MG63 (cell line): ENCODE measurements around the gene ISG20L2. TPM values are rescaled to one million over a fixed set of nuclear protein-coding genes. Genes with fewer than 3 reads are reported as not detected.
"Not testable (repeated sequence)": the region's sequence is repeated elsewhere in the genome, so short reads cannot be mapped to it uniquely, and the experiment has no call there.

Experiments used
- DNase-seq: peaks from one replicate; pipeline ENCODE4 v3.0.0-alpha.2; 2020
- H3K27me3 ChIP-seq: fragments of 250-450 bp; sonication (Bioruptor Pico); 2 replicates; pipeline ENCODE4 v1.5.1; 2020; ENCODE audit warnings: mild to moderate bottlenecking, moderate library complexity
- H3K36me3 ChIP-seq: fragments of 250-450 bp; sonication (Bioruptor Pico); 2 replicates; pipeline ENCODE4 v1.5.1; 2020; ENCODE audit warnings: mild to moderate bottlenecking, moderate library complexity
- H3K4me3 ChIP-seq: fragments of 250-450 bp; sonication (Bioruptor Pico); 2 replicates; pipeline ENCODE4 v1.5.1; 2020; ENCODE audit warnings: mild to moderate bottlenecking, moderate library complexity
- H3K9me3 ChIP-seq: fragments of 250-450 bp; sonication (Bioruptor Pico); 2 replicates; pipeline ENCODE4 v1.5.1; 2020; ENCODE audit warnings: mild to moderate bottlenecking, moderate library complexity
- total RNA-seq: library from RNA; depleted of rRNA; stranded (reverse); fragments of >200 nt; shearing (Covaris generic); gene quantifications from 2 replicates; pipeline ENCODE4 v1.2.3, GENCODE V29; 2014; ENCODE audit warnings: low replicate concordance

ISG20L2 gene
- total RNA-seq, 1 experiment from 2014 or later = 15.6 TPM

GRCh38 chr1:156760092-156760795 is 31.7 kb upstream of the ISG20L2 start:
- Histone ChIP-seq H3K9me3 (no peaks in the 10 kb centered on the region), H3K27me3 (no peaks in the 10 kb centered on the region), H3K36me3 (no peaks in the 10 kb centered on the region), H3K4me3 (no peak overlapping the region)
- DNase-seq = no peak

- H3K9me3 ChIP-seq = not testable (repeated sequence)
Observed at GRCh38 chr1:156757572-156758253, 29.1 kb upstream of the ISG20L2 start.

GRCh38 chr1:156756355-156756754 is 27.8 kb upstream of the ISG20L2 start:
- no peaks in the 10 kb centered on the region for H3K9me3 ChIP-seq
- DNase-seq = no peak
- no peaks in the 10 kb centered on the region for H3K36me3 ChIP-seq

More at GRCh38 chr1:156757572-156758253, 29.1 kb upstream of the ISG20L2 start:
- not testable (repeated sequence) for H3K4me3 ChIP-seq, H3K36me3 ChIP-seq, H3K27me3 ChIP-seq, DNase-seq

GRCh38 chr1:156755527-156755950 is 27.0 kb upstream of the ISG20L2 start:
- peaks cover 5% of the 10 kb centered on the region for H3K36me3 ChIP-seq
- no peaks in the 10 kb centered on the region for H3K27me3 ChIP-seq
- no peaks in the 10 kb centered on the region for H3K9me3 ChIP-seq
- H3K4me3 ChIP-seq = no peak overlapping the region
- no peak for DNase-seq

More at GRCh38 chr1:156756355-156756754, 27.8 kb upstream of the ISG20L2 start:
- no peak overlapping the region for H3K4me3 ChIP-seq
- no peaks in the 10 kb centered on the region for H3K27me3 ChIP-seq

- Histone ChIP-seq H3K4me3 (no peak overlapping the region), H3K36me3 (peaks cover 18% of the 10 kb centered on the region), H3K27me3 (no peaks in the 10 kb centered on the region), H3K9me3 (no peaks in the 10 kb centered on the region)
- no peak for DNase-seq
Observed at GRCh38 chr1:156754219-156754618, 25.7 kb upstream of the ISG20L2 start.

GRCh38 chr1:156752843-156753482 is 24.4 kb upstream of the ISG20L2 start:
- H3K36me3 ChIP-seq = peaks cover 31% of the 10 kb centered on the region
- H3K27me3 ChIP-seq = no peaks in the 10 kb centered on the region
- DNase-seq = no peak
- H3K4me3 ChIP-seq = peak overlapping the region; percentile 89
- H3K9me3 ChIP-seq = no peaks in the 10 kb centered on the region

GRCh38 chr1:156751757-156752481 is 23.4 kb upstream of the ISG20L2 start:
- Histone ChIP-seq H3K9me3 (no peaks in the 10 kb centered on the region), H3K4me3 (peak overlapping the region; percentile 89), H3K36me3 (peaks cover 39% of the 10 kb centered on the region), H3K27me3 (no peaks in the 10 kb centered on the region)
- DNase-seq = peak; percentile 100

GRCh38 chr1:156751451-156751756 is 22.8 kb upstream of the ISG20L2 start, which contains the start of gene HDGF:
TSS of gene HDGF (minus strand) at chr1:156751675. CDS start at chr1:156751429, 246 bp downstream.
- DNase-seq = no peak
- no peaks in the 10 kb centered on the region for H3K27me3 ChIP-seq
- no peaks in the 10 kb centered on the region for H3K9me3 ChIP-seq
- H3K4me3 ChIP-seq = peak within 1 kb of the TSS; percentile 89
- peaks cover 43% of the 10 kb centered on the region for H3K36me3 ChIP-seq

- peaks cover 49% of the 10 kb centered on the region for H3K36me3 ChIP-seq
- H3K4me3 ChIP-seq = peak overlapping the region; percentile 89
- DNase-seq = peak; percentile 59
- no peaks in the 10 kb centered on the region for H3K27me3 ChIP-seq
- no peaks in the 10 kb centered on the region for H3K9me3 ChIP-seq
Observed at GRCh38 chr1:156750711-156751450, 22.3 kb upstream of the ISG20L2 start.

- H3K4me3 ChIP-seq = peak overlapping the region; percentile 89
- no peaks in the 10 kb centered on the region for H3K27me3 ChIP-seq
- DNase-seq = peak; percentile 87
- H3K36me3 ChIP-seq = peaks cover 55% of the 10 kb centered on the region
- H3K9me3 ChIP-seq = no peaks in the 10 kb centered on the region
Observed at GRCh38 chr1:156750191-156750672, 21.7 kb upstream of the ISG20L2 start.

- Histone ChIP-seq H3K4me3 (peak overlapping the region; percentile 89), H3K36me3 (peaks cover 62% of the 10 kb centered on the region), H3K9me3 (no peaks in the 10 kb centered on the region), H3K27me3 (no peaks in the 10 kb centered on the region)
- peak; percentile 74 for DNase-seq
Observed at GRCh38 chr1:156749419-156750118, 21.0 kb upstream of the ISG20L2 start.

- peak; percentile 77 for DNase-seq
- H3K9me3 ChIP-seq = no peaks in the 10 kb centered on the region
- H3K4me3 ChIP-seq = peak overlapping the region; percentile 89
- H3K36me3 ChIP-seq = peaks cover 66% of the 10 kb centered on the region
- H3K27me3 ChIP-seq = no peaks in the 10 kb centered on the region
Observed at GRCh38 chr1:156748670-156749418, 20.3 kb upstream of the ISG20L2 start.

- DNase-seq = peak; percentile 39
- Histone ChIP-seq H3K9me3 (no peaks in the 10 kb centered on the region), H3K36me3 (peaks cover 74% of the 10 kb centered on the region)
Observed at GRCh38 chr1:156747742-156748669, 19.4 kb upstream of the ISG20L2 start.

More at GRCh38 chr1:156747742-156748669, 19.4 kb upstream of the ISG20L2 start:
- H3K4me3 ChIP-seq = peak overlapping the region; percentile 89
- H3K27me3 ChIP-seq = no peaks in the 10 kb centered on the region
